H1 (cell line): ENCODE measurements around the gene CARD11. TPM values are rescaled to one million over a fixed set of nuclear protein-coding genes. Genes with fewer than 3 reads are reported as not detected.

ENCODE experiments used
- BACH1 ChIP-seq: IDR thresholded peaks from 2 replicates; pipeline ENCODE4 v1.6.1; 2012; ENCODE audit warnings: low read length, improper control_type of control experiment
- CBX5 ChIP-seq: fragments of 300-800, 300-1000 bp; sonication (generic); IDR thresholded peaks from 2 replicates; pipeline ENCODE4 v1.7.1; 2016; ENCODE audit warnings: antibody characterized with exemption, low read length, low read depth
- CBX8 ChIP-seq: fragments of 300-800, 300-1000 bp; sonication (generic); IDR thresholded peaks from 2 replicates; pipeline ENCODE4 v1.7.1; 2016; ENCODE audit warnings: low read depth, low read length, borderline replicate concordance
- CEBPB ChIP-seq: IDR thresholded peaks from 2 replicates; pipeline ENCODE4 v1.6.1; 2012; ENCODE audit warnings: low read depth, low read length
- FOSL1 ChIP-seq: IDR thresholded peaks from 2 replicates; pipeline ENCODE4 v1.6.1; 2011; ENCODE audit warnings: mild to moderate bottlenecking, low read depth, low read length, moderate library complexity; ENCODE audit not compliant: insufficient read depth
- POLR2AphosphoS5 ChIP-seq: IDR thresholded peaks from 2 replicates; pipeline ENCODE4 v1.6.1; 2011; ENCODE audit warnings: low read depth, low read length
- SRF ChIP-seq: IDR thresholded peaks from 2 replicates; pipeline ENCODE4 v1.6.1; 2011; ENCODE audit warnings: mild to moderate bottlenecking, low read depth, low read length, moderate library complexity
- TCF12 ChIP-seq: IDR thresholded peaks from 2 replicates; pipeline ENCODE4 v1.6.1; 2011; ENCODE audit warnings: low read depth, mild to moderate bottlenecking, low read length
- TEAD4 ChIP-seq: IDR thresholded peaks from 2 replicates; pipeline ENCODE4 v1.6.1; 2012; ENCODE audit warnings: low read depth, low read length, inconsistent platforms, mixed read lengths
- polyA plus RNA-seq, 7 experiments: library from polyadenylated mRNA; depleted of rRNA in 3 of 7; stranded (reverse) in 5 of 7; unstranded in 2 of 7; fragments of >200 nt in 5 of 7; fragments of 200-250 nt in 2 of 7; gene quantifications; 1 replicate in 5 of 7; 2 replicates in 1 of 7; 4 replicates in 1 of 7; pipeline versions ENCODE4 v1.2.1 to v1.2.3, GENCODE V29; 2011 to 2013; ENCODE audit warnings: missing spikeins in 2 of 7, mixed read lengths in 2 of 7
- total RNA-seq: library from RNA; stranded (reverse); fragmentation: NEBNext Ultra II Directional; extraction: Animal tissue kit (Norgen Biotek cat#: 25700); gene quantifications from 2 replicates; pipeline ENCODE4 v1.2.1, GENCODE V29; 2021

Gene CARD11
- total and polyA plus RNA-seq, 2 of the 8 experiments (the other 6 are each of a cell fraction or from before 2014, with no cell fraction given): 12.6 to 29.8 TPM

DNA sequence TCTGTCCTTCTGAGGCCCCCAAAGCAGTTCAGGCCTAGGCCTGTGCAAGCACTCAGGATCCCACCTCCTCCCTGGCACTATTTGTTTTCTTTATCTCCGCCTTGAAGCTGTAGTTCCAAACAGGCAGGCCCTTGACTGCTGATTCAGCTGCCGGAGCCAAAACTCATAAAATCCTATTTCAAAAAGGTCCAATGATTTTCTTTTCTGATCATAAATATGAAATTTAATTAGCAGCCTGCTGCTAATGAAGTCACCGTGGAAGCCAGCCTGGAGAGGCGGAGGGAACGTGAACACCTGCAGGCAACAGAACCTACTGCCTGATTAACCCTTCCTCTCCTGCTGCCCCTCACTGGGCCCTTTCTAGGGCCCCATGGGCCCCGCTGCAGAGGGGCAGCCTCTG, 60.1 kb downstream of the CARD11 start (continued):
- TF ChIP-seq TCF12 (no peak), CBX5 (no peak), TEAD4 (no peak), SRF (no peak), CEBPB (no peak), FOSL1 (no peak), BACH1 (no peak), CBX8 (no peak), POLR2AphosphoS5 (no peak)
